HepG2 (cell line): ENCODE data around the gene DLEC1. TPM values are rescaled to one million over a fixed set of nuclear protein-coding genes. Genes with fewer than 3 reads are reported as not detected.

Source experiments
- ATAC-seq: fragments of 200-7000 bp; cut with Tn5 transposase; 3 replicates; pipeline ENCODE4 v1.9.1; 2020; ENCODE audit warnings: mild to moderate bottlenecking, moderate library complexity
- BruUV-seq: library from RNA; stranded (reverse); fragments of 400-500 nt; replicated peaks from 2 replicates; lab custom pipeline; 2021; lab: Mats Ljungman, UMichigan
- CTCF ChIA-PET: fragments of 300-600 bp; formaldehyde crosslinking; extraction: SDS; loops from one replicate; lab custom pipeline; 2021; ENCODE audit warnings: low total read pairs, inconsistent platforms, low intra/inter-chr PET ratio; lab: Yijun Ruan, JAX
- POLR2A ChIA-PET: fragments of 350-600 bp; sonication (Branson Sonifier 250); formaldehyde crosslinking; loops from one replicate; lab custom pipeline; 2020; ENCODE audit warnings: antibody characterized with exemption, inconsistent platforms; lab: Yijun Ruan, JAX
- DNase-seq: peaks from one replicate; pipeline ENCODE4 v3.0.0-alpha.2; 2015; ENCODE audit warnings: low spot score
- FAIRE-seq: peaks from 3 replicates; lab custom pipeline; 2011; peaks lifted over from hg19 to GRCh38; lab: Jason Lieb, UNC
- H2AFZ ChIP-seq: one replicate; pipeline ENCODE4 v1.6.1; 2011; ENCODE audit warnings: low read length, inconsistent platforms
- H3K27ac ChIP-seq: fragments of 300-600 bp; 3 replicates; pipeline ENCODE4 v1.8.0; 2011; ENCODE audit warnings: mixed run types, mild to moderate bottlenecking, mixed read lengths, low read length, inconsistent platforms; ENCODE audit not compliant: insufficient read depth; ENCODE audit errors: extremely low read length
- H3K27me3 ChIP-seq, 2 experiments: fragments of 200-600 bp in 1 of 2; 2 replicates in 1 of 2; 3 replicates in 1 of 2; pipeline versions ENCODE4 v1.6.0 to v1.8.0; 2011; ENCODE audit warnings: low read length in 2 of 2, mild to moderate bottlenecking in 2 of 2, moderate library complexity in 2 of 2, inconsistent platforms in 1 of 2; ENCODE audit not compliant: insufficient read depth in 2 of 2, control insufficient read depth in 1 of 2
- H3K36me3 ChIP-seq, 2 experiments: fragments of 200-600 bp in 1 of 2; replicated peaks in 1 of 2; 2 replicates in 1 of 2; 3 replicates in 1 of 2; pipeline versions ENCODE4 v1.5.1 to v1.8.0; 2011; ENCODE audit warnings: low read length in 2 of 2, inconsistent platforms in 1 of 2; ENCODE audit not compliant: insufficient read depth in 2 of 2, control insufficient read depth in 1 of 2
- H3K4me1 ChIP-seq: 2 replicates; pipeline ENCODE4 v1.5.1; 2012; ENCODE audit warnings: low read length, inconsistent platforms; ENCODE audit not compliant: insufficient read depth
- H3K4me2 ChIP-seq: 2 replicates; pipeline ENCODE4 v1.6.0; 2011; ENCODE audit warnings: low read depth, low read length, inconsistent platforms
- H3K4me3 ChIP-seq, 3 experiments: fragments of 200-600 bp in 1 of 3; sonication (generic), shearing (Covaris generic) in 1 of 3; replicated peaks in 1 of 3; 2 replicates each; pipeline ENCODE4 v1.5.1; 2011 to 2016; ENCODE audit warnings: low read length in 3 of 3, inconsistent platforms in 2 of 3, low read depth in 2 of 3, mild to moderate bottlenecking in 2 of 3, control low read depth in 1 of 3, mixed read lengths in 1 of 3; ENCODE audit not compliant: insufficient read depth in 1 of 3
- H3K79me2 ChIP-seq: one replicate; pipeline ENCODE4 v1.6.1; 2011; ENCODE audit warnings: low read length, inconsistent platforms; ENCODE audit not compliant: insufficient read depth
- H3K9ac ChIP-seq: 2 replicates; pipeline ENCODE4 v1.6.0; 2011; ENCODE audit warnings: mild to moderate bottlenecking, low read depth, low read length, inconsistent platforms; ENCODE audit not compliant: insufficient read depth
- H3K9me3 ChIP-seq: 2 replicates; pipeline ENCODE4 v1.5.1; 2012; ENCODE audit warnings: mild to moderate bottlenecking, low read length
- H4K20me1 ChIP-seq: 2 replicates; pipeline ENCODE4 v1.6.0; 2011; ENCODE audit warnings: inconsistent platforms, mild to moderate bottlenecking, low read length, moderate library complexity; ENCODE audit not compliant: insufficient read depth
- AGO2 ChIP-seq: fragments of 200-400 bp; formaldehyde crosslinking; optimal IDR thresholded peaks from 2 replicates; pipeline ENCODE3; 2017; ENCODE audit warnings: mild to moderate bottlenecking, low read depth, low read length, moderate library complexity
- ESRRA ChIP-seq: sonication (generic); formaldehyde crosslinking; IDR thresholded peaks from 2 replicates; pipeline ENCODE4 v1.5.1; 2020; ENCODE audit warnings: mild to moderate bottlenecking, low read depth, missing genetic modification reagents
- KDM3A ChIP-seq: IDR thresholded peaks from 2 replicates; pipeline ENCODE4 v1.6.1; 2018; ENCODE audit warnings: low read depth, missing compliant biosample characterization
- POLR2AphosphoS5 ChIP-seq: IDR thresholded peaks from 2 replicates; pipeline ENCODE4 v1.6.1; 2012; ENCODE audit warnings: low read depth, low read length
- RBFOX2 ChIP-seq: fragments of 200-400 bp; formaldehyde crosslinking; IDR thresholded peaks from 2 replicates; pipeline ENCODE4 v1.6.1; 2017; ENCODE audit warnings: low read depth, mild to moderate bottlenecking, low read length
- RBM22 ChIP-seq: fragments of 200-400 bp; formaldehyde crosslinking; optimal IDR thresholded peaks from 2 replicates; pipeline ENCODE3; 2017; ENCODE audit warnings: mild to moderate bottlenecking, low read length, moderate library complexity
- TOPORS ChIP-seq: sonication (generic); formaldehyde crosslinking; IDR thresholded peaks from 2 replicates; pipeline ENCODE4 v1.8.0; 2023; ENCODE audit warnings: mild to moderate bottlenecking, missing genetic modification reagents
- ZFX ChIP-seq: sonication (generic); formaldehyde crosslinking; IDR thresholded peaks from 2 replicates; pipeline ENCODE4 v1.4.0; 2020; ENCODE audit warnings: mild to moderate bottlenecking, low read depth, missing genetic modification reagents, moderate library complexity
- ZSCAN21 ChIP-seq: sonication (generic); formaldehyde crosslinking; IDR thresholded peaks from 2 replicates; pipeline ENCODE4 v1.8.0; 2022; ENCODE audit warnings: mild to moderate bottlenecking, missing genetic modification reagents, moderate library complexity, borderline replicate concordance
- WGBS: methylation state at CpG from one replicate; pipeline ENCODE4 v1.1.6; 2017; ENCODE audit warnings: low lambda C conversion rate; 5-methylcytosine and 5-hydroxymethylcytosine counted together
- in situ Hi-C: cut with HindIII; loops from 2 replicates; pipeline ENCODE4 v1.10.0; 2017; ENCODE audit warnings: low pct_unique_long_range_greater_than_20kb; ENCODE audit not compliant: extremely low pct_ligation_motif_present
- intact Hi-C: fragments of 100-400 bp; cut with micrococcal nuclease; formaldehyde crosslinking; loops from one replicate; pipeline ENCODE4 v1.10.0; 2022; ENCODE audit not compliant: unreplicated experiment
- polyA plus RNA-seq, 8 experiments: library from polyadenylated mRNA; depleted of rRNA in 3 of 8; stranded (reverse) in 7 of 8; unstranded in 1 of 8; fragments of >200 nt; fragmentation: Illumina TruSeq in 4 of 8; extraction: Trizol in 4 of 8; gene quantifications; 2 replicates each; pipeline versions ENCODE4 v1.2.1 to v1.2.3, GENCODE V29; 2011 to 2016; ENCODE audit warnings: low read depth in 4 of 8, missing spikeins in 1 of 8, mixed read lengths in 1 of 8; ENCODE audit not compliant: insufficient read depth in 1 of 8
- total RNA-seq, 5 experiments: library from RNA; depleted of rRNA; stranded (reverse); fragments of >200 nt; fragmentation: Illumina TruSeq; extraction: Trizol; gene quantifications; 2 replicates each; pipeline ENCODE4 v1.2.3, GENCODE V29; 2016; ENCODE audit warnings: low read depth in 1 of 5
- TF ChIP-seq, protein P1 (sequence below): sonication (generic); formaldehyde crosslinking; IDR thresholded peaks from 2 replicates; pipeline ENCODE4 v1.5.0; 2020; ENCODE audit warnings: mild to moderate bottlenecking, missing genetic modification reagents

Gene DLEC1
- total and polyA plus RNA-seq, 2 of the 13 experiments (the other 11 are each of a cell fraction or from before 2014, with no cell fraction given): 0.09 TPM; not detected in 1

GRCh38 chr3:38119821-38120692 is 81.0 kb downstream of the DLEC1 start (continued):
- TF ChIP-seq, protein P1, sequence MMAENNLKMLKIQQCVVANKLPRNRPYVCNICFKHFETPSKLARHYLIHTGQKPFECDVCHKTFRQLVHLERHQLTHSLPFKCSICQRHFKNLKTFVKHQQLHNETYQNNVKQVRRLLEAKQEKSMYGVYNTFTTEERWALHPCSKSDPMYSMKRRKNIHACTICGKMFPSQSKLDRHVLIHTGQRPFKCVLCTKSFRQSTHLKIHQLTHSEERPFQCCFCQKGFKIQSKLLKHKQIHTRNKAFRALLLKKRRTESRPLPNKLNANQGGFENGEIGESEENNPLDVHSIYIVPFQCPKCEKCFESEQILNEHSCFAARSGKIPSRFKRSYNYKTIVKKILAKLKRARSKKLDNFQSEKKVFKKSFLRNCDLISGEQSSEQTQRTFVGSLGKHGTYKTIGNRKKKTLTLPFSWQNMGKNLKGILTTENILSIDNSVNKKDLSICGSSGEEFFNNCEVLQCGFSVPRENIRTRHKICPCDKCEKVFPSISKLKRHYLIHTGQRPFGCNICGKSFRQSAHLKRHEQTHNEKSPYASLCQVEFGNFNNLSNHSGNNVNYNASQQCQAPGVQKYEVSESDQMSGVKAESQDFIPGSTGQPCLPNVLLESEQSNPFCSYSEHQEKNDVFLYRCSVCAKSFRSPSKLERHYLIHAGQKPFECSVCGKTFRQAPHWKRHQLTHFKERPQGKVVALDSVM (CRISPR knock-in tag): no peak
- TF ChIP-seq KDM3A: no peak

DNA sequence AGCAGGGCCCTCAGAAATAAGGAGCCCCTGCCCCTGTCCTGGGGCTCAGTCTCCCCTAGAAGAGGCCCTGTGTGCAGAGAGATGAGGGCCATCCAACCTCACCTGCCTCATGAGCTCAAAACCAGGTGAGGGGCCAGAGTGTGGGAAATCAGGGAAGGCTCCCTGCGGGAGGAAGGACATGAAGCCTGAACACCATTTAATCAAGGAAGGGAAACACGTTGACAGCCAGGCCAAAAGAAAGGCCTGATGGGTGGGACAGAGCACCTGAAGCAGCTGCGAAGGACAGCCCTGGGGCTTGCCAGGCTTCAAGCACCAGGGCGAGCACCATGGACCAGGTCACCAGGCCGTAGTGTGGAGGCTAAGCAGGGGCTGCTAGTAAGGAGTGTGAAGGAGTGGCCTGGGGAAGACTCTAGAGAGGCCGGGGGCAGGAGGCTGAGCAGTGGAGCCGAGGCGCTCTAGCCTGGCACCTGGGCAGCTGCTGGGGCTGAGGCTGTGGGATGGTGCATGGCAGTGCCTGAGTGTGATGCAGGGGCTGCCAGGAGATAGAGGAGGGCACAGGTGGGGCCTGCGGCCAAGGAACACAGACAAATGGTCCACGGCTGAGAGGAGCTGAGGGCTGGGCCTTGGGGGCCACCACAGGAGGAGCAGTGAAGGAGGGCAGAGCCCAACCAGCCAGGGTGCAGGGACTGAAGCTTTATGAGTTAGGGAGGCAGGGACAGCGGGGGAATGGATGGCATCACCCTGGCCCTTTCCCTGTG is 81.9 kb downstream of the DLEC1 start:
- Histone ChIP-seq H3K4me1 (peaks cover 43% of the 10 kb centered on the region), H3K36me3 (peaks cover 24 to 58% of the 10 kb centered on the region in 2 experiments), H2AFZ (no peak overlapping the region), H3K9me3 (no peaks in the 10 kb centered on the region), H3K27ac (no peak overlapping the region), H3K9ac (no peak overlapping the region), H3K79me2 (peaks cover 1% of the 10 kb centered on the region), H3K4me3 (no peak overlapping the region), H3K4me2 (no peak overlapping the region), H3K27me3 (no peaks in the 10 kb centered on the region), H4K20me1 (peaks cover 39% of the 10 kb centered on the region)
- BruUV-seq: no TSS peak
- WGBS: 95% methylated on average over 10 of the region's 11 CpGs
- DNase-seq: no peak
- ChIA-PET CTCF (no interaction called here), POLR2A (interaction anchor here (1.1 to 8.0 kb wide), 5 partner anchors 10 to 129 kb away, joined by 3 to 87 read pairs (median 5); partner anchors contain the start of genes ACAA1, MYD88 and OXSR1)
- in situ Hi-C loops (no loop called here), intact Hi-C loops (no loop called here)
- FAIRE-seq: no peak
- ATAC-seq: no peak
- TF ChIP-seq ESRRA (CRISPR knock-in tag) (no peak), ZFX (CRISPR knock-in tag) (0 out of 2 replicates have a peak, but pooled peaks have one; percentile 4), TOPORS (CRISPR knock-in tag) (no peak), RBM22 (peak; percentile 64), POLR2AphosphoS5 (0 out of 2 replicates have a peak, but pooled peaks have one; percentile 10), RBFOX2 (peak; percentile 73), ZSCAN21 (0 out of 2 replicates have a peak, but pooled peaks have one; percentile 37), AGO2 (peak; percentile 94)
